NCI-H2081 treated with DMSO at 0.1 percent for 48 hours (cell line): ENCODE measurements around the gene GJA5.

Source experiments
- DNase-seq: peaks from one replicate; lab custom pipeline; 2025; lab: John Stamatoyannopoulos, UW

The GJA5 gene

DNA sequence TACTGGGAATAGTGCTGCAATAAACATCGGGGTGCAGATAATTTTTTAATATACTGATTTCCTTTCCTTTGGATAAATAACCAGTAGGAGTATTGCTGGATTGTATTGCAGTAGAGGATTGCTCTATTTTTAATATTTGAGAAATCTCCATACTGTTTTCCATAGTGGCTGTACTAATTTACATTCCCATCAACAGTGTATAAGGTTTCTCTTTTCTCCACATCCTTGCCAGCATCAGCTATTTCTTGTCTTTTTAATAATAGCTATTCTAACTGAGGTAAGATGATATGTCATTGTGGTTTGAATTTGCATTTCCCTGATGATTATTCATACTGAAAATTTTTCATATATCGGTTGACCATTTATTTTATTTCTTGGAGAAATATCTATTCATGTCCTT lies 31.1 kb downstream of the GJA5 start:
- DNase-seq: no peak

DNA sequence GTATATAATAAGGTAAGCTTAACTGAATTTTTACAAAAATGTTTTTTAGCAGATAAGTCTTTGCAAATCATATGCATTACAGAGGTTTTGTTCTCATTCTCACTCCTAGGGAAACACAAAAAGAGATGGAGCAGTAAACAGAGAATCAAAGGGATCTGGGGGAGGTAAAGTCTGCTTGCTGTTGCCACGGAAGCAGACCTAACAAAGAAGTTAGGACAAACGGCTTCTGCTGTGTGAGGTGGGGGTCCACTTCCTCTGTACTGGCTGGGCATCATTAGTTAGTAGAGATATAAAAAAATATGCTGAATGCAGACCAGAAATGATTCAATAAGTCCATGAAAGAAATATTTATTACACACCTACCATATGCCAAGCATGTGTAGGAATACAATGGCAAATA lies 34.2 kb downstream of the GJA5 start:
- DNase-seq: no peak

DNA sequence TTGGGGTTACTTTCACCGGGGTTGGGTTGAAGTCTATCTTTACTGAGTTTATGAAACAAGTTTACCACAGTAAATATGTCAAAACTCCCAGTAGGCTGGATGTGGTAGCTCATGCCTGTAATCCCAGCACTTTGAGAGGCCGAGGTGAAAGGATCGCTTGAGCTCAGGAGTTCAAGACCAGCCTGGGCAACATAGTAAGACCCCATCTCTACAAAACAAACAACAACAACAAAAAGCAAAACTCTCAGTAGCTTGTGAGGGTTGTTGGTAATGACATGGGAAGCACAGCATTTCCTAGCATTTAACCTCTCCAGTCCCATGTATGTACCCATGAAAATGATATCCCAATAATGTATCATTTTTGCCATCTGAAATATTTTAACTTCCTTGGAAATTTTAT lies 34.7 kb downstream of the GJA5 start:
- no peak for DNase-seq

DNA sequence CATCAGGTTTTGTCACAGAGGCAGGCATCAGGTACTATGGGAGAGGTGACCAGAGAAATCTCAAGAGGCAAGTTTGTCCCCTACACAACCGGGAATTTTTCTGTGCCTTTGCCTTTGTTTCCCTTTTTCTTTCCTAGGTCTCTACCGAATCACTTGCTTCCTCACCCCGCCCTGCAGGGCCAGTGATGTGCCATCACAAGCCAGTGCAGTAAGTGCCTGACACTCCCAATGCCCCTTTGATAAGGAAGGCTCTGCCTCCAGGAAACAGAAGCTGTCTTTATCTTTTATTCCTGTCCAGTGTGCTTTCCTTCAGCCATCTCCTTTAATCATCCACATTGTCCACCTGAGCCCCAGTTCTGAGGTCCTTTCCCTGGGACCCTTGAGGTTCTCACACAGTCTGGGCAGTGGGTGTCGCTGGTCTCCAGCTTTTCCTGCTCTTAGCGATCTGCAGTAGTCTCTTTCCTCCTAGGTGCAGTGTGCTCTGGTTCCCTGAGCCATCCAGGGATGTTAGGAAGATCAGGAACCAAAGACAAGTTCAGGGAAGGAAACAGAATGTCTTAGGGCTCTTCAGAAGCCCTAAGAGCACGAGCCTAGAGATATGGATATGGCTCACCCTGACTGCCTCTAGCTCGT lies 36.6 kb downstream of the GJA5 start:
- DNase-seq: no peak

DNA sequence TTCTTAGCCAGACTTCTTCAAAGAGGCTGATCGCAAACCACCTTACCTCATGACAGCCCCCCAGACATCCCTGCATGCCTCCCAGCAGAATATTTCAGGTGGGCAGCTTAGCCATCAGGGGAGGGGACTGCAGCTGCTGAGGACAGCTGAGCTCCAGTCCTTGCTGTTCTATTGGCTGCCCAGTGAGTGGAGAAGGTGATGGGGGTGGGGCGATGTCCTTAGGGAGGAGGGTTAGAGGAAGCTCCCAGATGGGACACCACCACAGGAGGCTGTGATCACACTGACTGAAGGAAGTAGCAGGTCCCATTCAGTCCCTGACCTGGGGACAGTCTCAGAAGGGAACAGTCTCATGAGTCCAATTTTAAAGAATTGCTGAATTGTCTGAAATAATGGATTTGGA lies 38.3 kb downstream of the GJA5 start:
- DNase-seq: no peak

DNA sequence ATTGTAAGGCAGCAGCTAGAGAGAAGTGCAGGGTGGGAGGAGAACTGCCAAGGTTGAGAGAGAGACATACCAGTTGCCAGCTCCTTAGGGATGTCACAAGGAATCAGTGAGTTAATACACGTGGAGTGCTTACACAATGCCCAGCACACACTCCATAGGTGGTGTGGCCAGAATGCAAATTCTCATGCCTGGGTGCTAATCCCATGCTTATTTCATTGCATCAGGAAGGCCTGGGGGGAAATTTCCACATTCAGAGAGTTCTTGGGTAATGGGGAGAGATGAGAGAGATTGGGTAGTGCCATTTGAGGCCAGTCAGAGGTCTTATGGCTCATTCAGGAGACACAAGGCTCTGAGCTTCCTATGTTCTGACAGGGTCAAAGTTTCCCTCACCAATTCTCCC lies 38.7 kb downstream of the GJA5 start:
- DNase-seq: no peak

DNA sequence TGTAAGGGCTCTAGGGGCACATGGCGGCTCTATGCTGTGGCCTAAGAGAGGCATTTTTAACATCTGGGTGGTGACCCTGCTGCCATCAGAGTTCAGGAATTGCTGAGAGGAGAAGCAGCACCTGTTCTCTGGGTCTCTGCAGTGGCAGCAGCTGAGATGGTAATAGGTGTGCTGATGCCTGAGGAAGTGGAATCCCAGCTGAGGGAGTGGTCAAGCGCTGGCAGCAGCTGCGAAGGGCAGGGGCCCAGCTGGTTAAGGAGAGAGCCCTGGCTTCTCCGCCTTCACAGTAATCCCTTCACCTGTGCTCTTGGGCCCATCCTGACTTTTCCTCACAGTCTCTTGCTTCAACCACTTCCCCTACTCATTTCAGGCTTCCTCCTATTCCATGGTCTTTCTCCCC lies 39.8 kb downstream of the GJA5 start:
- no peak for DNase-seq

DNA sequence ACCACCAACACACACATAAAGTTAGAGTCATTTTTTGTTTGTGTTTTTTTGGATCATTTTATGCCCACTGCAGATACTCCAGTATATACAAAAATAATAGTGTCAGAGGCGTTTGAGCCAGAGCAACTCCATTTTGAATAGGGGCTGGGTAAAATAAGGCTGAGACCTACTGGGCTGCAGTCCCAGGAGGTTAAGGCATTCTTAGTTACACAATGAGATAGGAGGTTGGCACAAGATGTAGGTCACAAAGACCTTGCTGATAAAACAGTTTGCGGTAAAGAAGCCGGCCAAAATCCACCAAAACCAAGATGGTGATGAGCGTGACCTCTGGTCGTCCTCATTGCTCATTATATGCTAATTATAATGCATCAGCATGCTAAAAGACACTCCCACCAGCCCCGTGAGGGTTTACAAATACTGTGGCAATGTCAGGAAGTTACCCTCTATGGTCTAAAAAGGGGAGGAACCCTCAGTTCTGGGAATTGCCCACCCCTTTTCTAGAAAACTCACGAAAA lies 40.6 kb downstream of the GJA5 start:
- DNase-seq: no peak

DNA sequence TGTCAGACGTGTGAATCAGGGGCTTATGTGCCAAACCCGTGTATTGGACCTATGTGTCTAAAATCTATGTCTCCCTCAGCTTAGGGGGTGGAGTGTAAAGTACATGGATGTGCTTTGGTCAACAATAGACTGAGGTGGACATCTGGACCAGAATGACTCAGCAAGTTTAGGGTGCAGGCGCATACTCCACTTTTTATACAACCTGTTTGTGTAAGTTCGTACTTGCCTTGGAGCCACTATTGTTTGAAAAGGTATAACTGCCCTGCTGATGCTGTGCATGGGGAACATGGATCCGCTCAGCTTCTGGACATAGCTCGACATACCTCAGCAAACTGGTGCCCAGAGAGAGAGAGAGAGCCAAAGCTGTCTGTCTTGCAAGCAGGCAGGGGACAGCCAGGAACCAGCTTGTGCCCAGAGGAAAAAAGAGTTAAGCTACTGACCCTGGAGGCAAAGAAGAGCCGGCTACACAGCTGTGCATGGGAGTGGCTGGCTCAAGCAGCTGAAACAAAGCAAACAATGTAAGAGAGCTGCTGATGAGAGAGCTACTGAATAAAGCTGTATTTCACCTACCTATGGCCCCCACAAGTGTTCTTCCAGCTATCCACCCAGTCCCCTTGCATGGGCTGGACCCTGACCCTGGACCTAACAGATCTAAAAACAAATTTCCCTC lies 41.2 kb downstream of the GJA5 start:
- no peak for DNase-seq

DNA sequence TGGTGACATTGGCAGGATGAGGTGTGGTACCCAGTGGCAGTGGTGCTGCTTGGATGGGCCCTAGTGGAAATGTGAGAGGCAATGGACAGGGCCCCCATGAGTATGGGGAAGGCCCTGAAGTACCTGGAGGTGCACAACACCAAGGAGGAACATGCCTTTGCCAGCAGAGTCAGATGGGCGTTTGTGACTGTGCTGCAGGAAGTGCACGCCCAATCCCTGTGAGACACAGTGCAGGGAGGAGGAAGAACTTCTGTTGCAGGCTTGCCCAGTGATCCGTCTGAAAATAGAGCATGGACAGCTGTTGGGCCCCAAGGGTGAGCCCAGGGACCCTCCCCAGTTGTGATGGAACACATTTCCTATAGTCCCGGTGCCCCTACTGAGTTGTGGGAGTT lies 42.7 kb downstream of the GJA5 start:
- no peak for DNase-seq

DNA sequence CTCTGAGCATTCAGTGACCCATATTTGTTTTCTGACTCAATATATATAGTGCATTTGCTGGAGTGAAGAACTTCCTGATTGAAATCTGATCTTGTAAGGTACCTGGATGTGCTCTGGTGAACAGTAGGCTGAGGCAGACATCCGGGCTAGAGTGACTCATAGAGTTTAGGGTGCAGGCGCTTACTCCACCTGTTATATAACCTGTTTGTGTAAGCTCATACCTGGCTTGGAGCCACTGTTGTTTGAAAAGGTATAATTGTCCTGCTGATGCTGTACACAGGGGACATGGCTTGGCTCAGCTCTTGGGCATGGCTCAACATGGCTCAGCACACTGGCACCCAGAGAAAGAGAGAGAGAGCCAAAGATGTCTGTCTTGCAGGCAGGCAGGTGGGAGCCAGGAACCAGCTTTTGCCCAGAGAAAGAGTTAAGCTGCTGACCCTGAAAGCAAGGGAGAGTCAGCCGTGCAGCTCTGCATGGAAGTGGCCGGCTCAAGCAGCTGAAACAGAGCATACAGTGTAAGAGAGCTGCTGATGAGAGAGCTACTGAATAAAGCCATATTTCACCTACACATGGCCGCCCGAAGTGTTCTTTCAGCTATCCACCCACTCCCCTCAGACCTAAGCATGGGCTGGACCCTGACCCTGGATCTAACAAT lies 43.2 kb downstream of the GJA5 start:
- peak; percentile 13 for DNase-seq

DNA sequence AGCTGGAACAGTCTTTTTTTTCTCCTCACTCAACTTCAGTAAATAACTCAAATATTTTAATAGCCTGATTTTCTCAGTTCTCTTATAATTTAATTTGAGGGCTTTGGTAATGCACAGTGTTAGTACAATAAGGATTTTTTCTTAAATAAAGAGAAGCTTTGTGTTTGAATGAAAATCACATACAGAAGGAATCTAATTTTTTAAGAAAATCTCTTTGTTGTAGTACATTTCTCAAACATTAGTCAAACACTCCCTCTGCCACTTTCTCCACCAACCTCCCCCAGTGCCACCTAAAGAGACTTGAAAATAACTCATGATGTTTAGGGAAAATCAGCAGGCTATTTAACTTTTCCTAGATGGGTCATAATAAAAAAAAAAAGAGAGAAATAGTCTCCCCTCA lies 47.8 kb downstream of the GJA5 start:
- DNase-seq: no peak
